Astrocyte (in vitro differentiated cells and primary cell): ENCODE measurements around the gene TYROBP.

Source experiments
- CTCF ChIP-seq: IDR thresholded peaks from 2 replicates; pipeline ENCODE4 v1.5.1; 2011; ENCODE audit warnings: low read depth, mild to moderate bottlenecking, inconsistent platforms, low read length, moderate library complexity; ENCODE audit not compliant: insufficient read depth
- EZH2 ChIP-seq: IDR thresholded peaks from 2 replicates; pipeline ENCODE4 v1.6.1; 2012; ENCODE audit warnings: mild to moderate bottlenecking, low read length, inconsistent platforms; ENCODE audit not compliant: insufficient read depth

GRCh38 chr19:35901854-35902661, 6.0 kb downstream of the TYROBP start, which contains the start of gene HCST:
- TF ChIP-seq CTCF (no peak), EZH2 (no peak)
